GM21723 (cell line): ENCODE results near the gene DBI.
"Not testable (repeated sequence)": the region's sequence is repeated elsewhere in the genome, so short reads cannot be mapped to it uniquely, and the experiment has no call there.

Experiments
- ATAC-seq: cut with Tn5 transposase; IDR thresholded peaks from one replicate; pipeline ENCODE4 v1.9.1; 2021; ENCODE audit warnings: mild to moderate bottlenecking, moderate library complexity; ENCODE audit not compliant: unreplicated experiment

Gene DBI

GRCh38 chr2:119393971-119394748 lies 27.4 kb downstream of the DBI start:
- no peak for ATAC-seq

DNA sequence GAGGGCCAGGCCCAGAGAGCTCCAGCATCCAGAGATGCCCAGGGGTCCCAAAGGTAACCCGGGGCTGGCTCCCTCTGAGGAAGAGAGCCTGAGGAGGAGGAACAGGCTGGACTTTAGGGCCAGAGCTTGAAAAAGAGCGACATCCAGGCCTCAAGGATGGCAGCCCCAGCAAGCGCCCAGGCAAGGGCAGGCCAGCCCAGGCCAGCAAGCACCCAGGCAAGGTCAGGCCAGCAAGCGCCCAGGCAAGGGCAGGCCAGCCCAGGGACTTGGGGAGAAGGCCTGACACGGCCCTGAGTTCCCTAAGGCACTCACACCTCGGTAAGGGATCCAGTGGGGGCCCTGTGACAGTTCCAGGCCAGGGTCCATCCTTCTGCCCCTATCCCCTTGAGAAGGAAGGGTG lies 30.4 kb downstream of the DBI start:
- no peak for ATAC-seq

DNA sequence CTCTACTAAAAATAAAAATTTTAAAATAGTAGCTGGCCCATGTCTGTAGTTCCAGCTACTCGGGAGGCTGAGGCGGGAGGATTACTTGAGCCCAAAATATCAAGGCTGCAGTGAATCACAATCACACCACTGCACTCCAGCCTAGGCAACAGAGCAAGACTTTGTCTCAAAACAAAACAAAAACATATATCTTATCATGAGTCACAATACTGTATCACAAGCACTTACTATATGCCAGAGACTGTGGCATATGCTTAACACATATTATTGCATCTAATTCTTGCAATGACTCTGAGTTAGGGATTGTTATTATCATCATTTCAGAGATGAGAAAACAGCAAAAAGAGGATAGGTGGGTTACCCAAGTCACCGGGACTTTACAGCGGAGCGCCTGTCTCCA lies 35.3 kb downstream of the DBI start:
- ATAC-seq: no peak

DNA sequence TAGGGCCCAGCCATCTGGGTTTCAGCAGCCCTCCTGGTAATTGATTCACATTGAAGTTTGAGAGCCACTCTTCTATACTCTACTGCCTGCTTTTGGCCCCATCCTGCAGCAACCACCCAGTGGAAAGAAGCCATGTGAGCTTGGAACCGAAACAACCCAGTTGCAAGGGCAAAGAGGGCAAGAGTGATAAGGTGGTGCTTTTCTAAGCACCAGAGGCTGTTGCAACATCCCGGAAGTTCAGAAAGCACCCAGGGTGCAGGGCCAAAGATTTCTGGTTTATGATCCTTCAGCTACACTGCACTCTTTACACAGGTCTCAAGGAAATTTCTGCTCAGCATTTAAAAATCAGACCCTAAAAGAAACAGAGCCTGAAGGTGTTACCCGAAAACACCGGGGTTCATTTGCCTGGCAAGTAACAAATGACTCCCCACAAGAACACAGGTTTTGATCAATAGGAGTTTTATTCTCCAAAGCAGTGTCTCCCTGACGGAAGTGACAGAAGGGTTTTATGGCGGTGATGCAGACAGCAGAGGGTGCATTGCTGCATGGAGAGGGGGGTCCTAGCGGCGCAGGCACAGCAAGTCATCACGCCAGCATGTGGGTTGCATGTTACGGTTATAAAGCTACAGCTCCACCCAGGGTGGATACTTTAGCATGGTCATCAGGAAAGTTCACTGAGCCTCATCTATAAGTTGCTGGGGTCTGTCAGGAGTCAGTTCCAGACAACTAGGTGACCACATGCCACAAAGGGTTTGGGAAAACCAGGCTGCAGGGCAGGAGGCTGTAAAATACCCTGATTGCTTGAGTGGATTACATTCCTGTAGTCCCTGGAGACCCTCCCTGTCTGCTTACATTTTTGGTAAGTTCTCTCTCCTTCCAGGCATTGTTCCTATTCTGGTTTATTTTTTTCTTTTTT lies 36.1 kb downstream of the DBI start:
- no peak for ATAC-seq

GRCh38 chr2:119403618-119404017 lies 36.8 kb downstream of the DBI start:
- ATAC-seq: not testable (repeated sequence)

DNA sequence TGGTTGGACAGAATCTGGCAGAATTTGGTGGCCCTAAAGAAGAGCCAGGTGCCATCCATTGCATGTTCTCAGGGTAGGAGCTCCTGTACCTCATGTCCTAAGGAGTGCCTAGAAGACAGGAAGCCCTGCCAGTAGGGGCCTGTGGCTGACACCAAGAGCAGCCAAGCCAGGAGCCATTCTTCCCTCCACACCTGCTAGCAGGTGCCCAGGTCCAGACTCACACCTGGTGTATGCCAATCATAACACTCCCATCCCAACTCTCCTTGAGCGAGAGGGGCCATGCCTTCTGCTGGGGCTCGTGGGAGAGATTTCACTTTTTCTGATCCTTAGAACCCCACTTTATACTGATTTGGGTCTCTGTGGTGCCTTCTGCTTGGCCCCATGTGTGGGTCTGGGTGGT lies 38.4 kb downstream of the DBI start:
- ATAC-seq: no peak

GRCh38 chr2:119407430-119408220 lies 40.8 kb downstream of the DBI start:
- ATAC-seq: peak; percentile 69

DNA sequence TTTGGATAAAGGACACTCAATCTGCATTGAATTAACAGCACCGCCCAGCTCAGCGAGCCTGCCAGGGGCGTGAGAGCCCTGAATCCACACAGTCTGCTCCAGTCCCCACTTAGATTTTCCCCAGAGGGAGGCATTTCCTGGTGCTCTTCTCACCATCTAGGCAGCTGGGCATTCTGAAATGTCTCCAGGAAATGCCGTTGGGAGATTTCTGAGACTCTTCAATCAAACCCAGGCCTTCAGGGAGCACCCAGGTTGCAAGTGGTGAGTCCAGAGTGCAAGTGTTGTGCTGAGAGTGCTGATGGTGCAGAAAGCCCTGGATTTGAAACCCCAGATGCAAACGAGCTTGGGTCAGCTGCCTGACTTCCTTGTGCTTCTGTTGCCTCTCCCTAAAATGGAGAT lies 41.4 kb downstream of the DBI start:
- no peak for ATAC-seq

- no peak for ATAC-seq
Observed at GRCh38 chr2:119409506-119409905, 42.7 kb downstream of the DBI start.

DNA sequence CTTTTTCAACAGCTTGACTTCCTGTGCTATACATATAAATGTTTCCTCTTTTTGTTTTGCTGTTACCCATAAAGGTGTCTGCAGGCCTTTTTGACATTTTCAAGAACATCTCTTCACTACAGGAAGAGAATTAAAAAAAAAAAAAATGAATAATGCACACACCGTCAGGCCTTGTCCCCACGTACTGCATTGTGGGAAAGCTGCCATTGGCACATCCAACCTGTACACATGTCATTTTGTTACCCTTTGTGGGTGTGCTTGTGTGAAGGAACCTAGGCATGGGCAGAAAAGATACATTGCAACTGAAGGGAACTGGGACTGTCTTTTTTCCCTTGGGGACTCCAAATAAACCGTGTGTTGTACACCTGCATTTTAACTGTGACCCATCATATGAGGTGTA lies 48.1 kb downstream of the DBI start:
- ATAC-seq: no peak

DNA sequence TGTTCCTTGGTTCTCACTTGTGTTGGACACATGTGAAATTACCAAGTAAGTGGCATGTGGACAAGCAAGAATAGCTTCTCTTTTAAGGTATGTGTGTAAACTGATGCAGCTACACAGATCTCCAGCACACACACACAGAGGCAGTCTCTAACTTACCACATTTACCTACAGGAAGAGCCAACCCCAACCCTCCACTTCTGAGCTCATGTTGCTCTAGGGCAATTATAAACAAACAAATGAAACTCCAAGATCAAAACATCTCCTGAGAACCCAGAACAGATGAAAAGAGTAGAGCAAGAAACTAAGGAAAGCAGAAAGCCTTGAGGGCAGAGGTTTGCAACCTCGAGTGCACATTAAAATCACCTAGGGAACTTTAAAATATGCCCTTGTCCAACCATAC lies 48.9 kb downstream of the DBI start:
- no peak for ATAC-seq

DNA sequence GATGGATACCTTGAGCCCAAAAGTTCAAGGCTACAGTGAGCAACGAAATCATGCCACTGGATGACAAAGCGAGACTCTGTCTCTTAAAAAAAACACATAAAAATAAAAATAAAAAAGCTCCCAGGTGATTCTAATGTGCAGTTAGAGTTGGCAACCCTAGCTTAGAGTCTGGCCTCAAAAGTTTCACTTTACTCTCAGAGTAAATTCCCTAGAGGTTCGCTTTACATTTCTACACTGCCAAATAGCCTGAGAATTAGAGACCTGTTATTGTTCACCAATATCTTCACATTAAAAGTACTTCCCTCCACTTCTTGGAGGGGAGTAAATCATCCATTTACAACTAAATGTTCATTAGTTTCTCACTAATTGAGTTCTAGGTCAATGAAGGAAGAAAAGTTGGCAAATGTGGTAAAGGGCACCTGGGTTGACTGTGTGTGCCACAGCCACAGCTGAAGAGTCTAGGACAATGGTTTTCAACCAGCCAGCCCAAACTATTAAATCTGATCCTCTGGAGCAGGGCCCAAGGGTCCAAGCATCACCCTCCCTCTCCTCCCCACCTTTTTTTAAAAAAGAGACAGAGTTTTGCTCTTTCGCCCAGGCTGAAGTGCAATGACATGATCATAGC lies 49.6 kb downstream of the DBI start:
- ATAC-seq: no peak

GRCh38 chr2:119417908-119418307 lies 51.1 kb downstream of the DBI start:
- ATAC-seq: no peak

DNA sequence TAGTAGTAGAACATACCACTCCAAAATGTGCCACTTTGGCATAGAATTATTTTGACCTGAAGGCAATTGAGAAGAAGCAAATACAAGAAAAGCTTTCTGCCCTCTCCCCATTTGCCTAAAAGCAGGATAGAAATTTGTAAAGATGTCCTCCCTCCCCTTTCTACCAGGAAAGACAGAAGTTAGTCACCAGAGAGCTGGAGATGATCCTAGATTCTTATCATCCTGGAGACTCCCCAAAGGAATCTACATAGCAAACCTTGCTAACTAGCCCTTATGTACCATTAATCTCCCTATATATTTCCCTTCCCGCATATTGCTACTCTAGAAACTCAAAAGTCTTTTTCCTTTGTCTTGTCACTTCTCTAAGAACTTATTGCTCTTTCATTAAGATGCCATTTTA lies 52.3 kb downstream of the DBI start:
- ATAC-seq: no peak

- no peak for ATAC-seq
Observed at GRCh38 chr2:119419803-119420508, 53.2 kb downstream of the DBI start.

DNA sequence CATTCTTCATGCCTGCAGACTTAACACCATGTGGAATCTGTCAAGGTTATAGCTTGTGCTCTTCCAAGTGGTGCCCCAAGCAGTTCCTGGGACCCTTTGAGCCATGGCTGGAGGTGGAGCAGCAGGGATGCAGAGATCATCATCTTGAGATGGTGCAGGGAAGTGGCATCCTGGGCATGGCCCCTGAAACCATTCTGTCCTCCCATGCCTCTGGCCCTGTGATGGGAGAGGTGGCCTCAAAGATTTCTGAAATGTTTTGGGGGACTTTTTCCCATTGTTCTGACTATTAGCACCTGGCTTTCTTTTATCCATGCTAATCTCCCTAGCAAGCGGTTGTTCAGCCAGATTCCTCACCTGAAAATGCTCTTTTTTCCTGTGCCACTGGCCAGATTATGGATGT lies 54.5 kb downstream of the DBI start:
- ATAC-seq: no peak

GRCh38 chr2:119421741-119422140 lies 55.0 kb downstream of the DBI start:
- ATAC-seq: no peak
